Gastrocnemius medialis (tissue), 4 donors: ENCODE data around the gene IFFO2.

ENCODE experiments used
- CTCF ChIP-seq, 5 experiments: fragments of 450-650 bp in 3 of 5; fragments of 200-600 bp in 2 of 5; sonication (generic) in 2 of 5; IDR thresholded peaks in 4 of 5; conservative IDR thresholded peaks in 1 of 5; 1 replicate in 4 of 5; 2 replicates in 1 of 5; pipeline ENCODE4 v1.5.1; 2016 to 2019; ENCODE audit warnings: antibody characterized with exemption in 5 of 5, mild to moderate bottlenecking in 3 of 5, moderate library complexity in 3 of 5
- POLR2A ChIP-seq, 2 donors: fragments of 450-650 bp; IDR thresholded peaks; one replicate each; pipeline ENCODE4 v1.6.1; 2017; ENCODE audit warnings: antibody characterized with exemption in 2 of 2, mild to moderate bottlenecking in 2 of 2, moderate library complexity in 2 of 2

GRCh38 chr1:18954270-18955071, 2.0 kb downstream of the IFFO2 start:
- no peak for TF ChIP-seq CTCF (IDR thresholded peaks at IDR 0.05 in 4 of 5, conservative IDR thresholded peaks at IDR 0.05 in 1 of 5)
- TF ChIP-seq POLR2A (IDR thresholded peaks at IDR 0.05): no peak
